Parathyroid adenoma (tissue), 2 donors: ENCODE results near the gene BASP1.
A peak's percentile ranks its signal among the peaks of the same experiment; 100 is the strongest.

Experiments
- H2AFZ ChIP-seq: fragments of 300-600 bp; sonication (generic); one replicate; pipeline ENCODE4 v1.7.0; 2017; ENCODE audit warnings: antibody characterized with exemption, mild to moderate bottlenecking
- H3K27ac ChIP-seq: fragments of 300-600 bp; sonication (generic); one replicate; pipeline ENCODE4 v1.7.0; 2017
- H3K27me3 ChIP-seq: fragments of 300-600 bp; sonication (generic); one replicate; pipeline ENCODE4 v1.7.0; 2017; ENCODE audit warnings: low read length; ENCODE audit not compliant: control insufficient read depth, insufficient read depth
- H3K36me3 ChIP-seq: fragments of 300-600 bp; sonication (generic); one replicate; pipeline ENCODE4 v1.7.0; 2017; ENCODE audit warnings: low read length; ENCODE audit not compliant: control insufficient read depth, insufficient read depth
- H3K4me1 ChIP-seq: fragments of 300-600 bp; sonication (generic); one replicate; pipeline ENCODE4 v1.7.0; 2017; ENCODE audit warnings: control low read depth
- H3K4me2 ChIP-seq: fragments of 300-600 bp; sonication (generic); one replicate; pipeline ENCODE4 v1.7.0; 2017; ENCODE audit warnings: low read length
- H3K4me3 ChIP-seq: fragments of 300-600 bp; sonication (generic); one replicate; pipeline ENCODE4 v1.7.0; 2017; ENCODE audit warnings: low read depth, low read length
- H3K79me2 ChIP-seq: fragments of 300-600 bp; sonication (generic); one replicate; pipeline ENCODE4 v1.7.0; 2017; ENCODE audit warnings: control low read depth
- H3K9ac ChIP-seq: fragments of 300-600 bp; sonication (generic); one replicate; pipeline ENCODE4 v1.7.0; 2017; ENCODE audit warnings: mild to moderate bottlenecking
- H3K9me3 ChIP-seq: fragments of 300-600 bp; sonication (generic); one replicate; pipeline ENCODE4 v1.7.0; 2017; ENCODE audit warnings: low read length; ENCODE audit not compliant: control insufficient read depth
- TF ChIP-seq, protein P1 (sequence below): fragments of 300-600 bp; sonication (generic); IDR thresholded peaks from one replicate; pipeline ENCODE4 v1.7.0; 2017; ENCODE audit warnings: antibody characterized with exemption, mild to moderate bottlenecking
- donor health status: primary hyperparathyroidism.

Gene BASP1

DNA sequence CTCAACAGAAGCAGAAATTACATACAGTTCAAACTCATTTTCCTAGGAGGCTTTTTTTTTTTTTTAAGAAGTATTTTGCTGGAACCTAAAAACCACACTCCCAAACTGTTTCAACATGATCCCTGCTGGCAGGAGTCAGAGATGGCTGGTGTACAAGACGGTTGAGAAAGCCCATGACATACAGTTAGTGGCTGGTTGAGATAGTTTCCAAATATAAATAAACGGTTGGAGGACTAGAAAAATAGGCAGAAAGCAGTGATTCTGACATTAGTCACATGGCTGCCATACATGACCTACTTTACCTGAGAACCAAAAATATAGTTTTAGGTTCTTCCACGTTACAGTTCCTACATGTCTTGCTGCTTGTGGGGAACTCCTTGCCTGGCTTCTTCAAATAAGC, 31.7 kb upstream of the BASP1 start:
- H3K79me2 ChIP-seq = no peaks in the 10 kb centered on the region
- no peak overlapping the region for H3K9ac ChIP-seq
- TF ChIP-seq, protein P1, sequence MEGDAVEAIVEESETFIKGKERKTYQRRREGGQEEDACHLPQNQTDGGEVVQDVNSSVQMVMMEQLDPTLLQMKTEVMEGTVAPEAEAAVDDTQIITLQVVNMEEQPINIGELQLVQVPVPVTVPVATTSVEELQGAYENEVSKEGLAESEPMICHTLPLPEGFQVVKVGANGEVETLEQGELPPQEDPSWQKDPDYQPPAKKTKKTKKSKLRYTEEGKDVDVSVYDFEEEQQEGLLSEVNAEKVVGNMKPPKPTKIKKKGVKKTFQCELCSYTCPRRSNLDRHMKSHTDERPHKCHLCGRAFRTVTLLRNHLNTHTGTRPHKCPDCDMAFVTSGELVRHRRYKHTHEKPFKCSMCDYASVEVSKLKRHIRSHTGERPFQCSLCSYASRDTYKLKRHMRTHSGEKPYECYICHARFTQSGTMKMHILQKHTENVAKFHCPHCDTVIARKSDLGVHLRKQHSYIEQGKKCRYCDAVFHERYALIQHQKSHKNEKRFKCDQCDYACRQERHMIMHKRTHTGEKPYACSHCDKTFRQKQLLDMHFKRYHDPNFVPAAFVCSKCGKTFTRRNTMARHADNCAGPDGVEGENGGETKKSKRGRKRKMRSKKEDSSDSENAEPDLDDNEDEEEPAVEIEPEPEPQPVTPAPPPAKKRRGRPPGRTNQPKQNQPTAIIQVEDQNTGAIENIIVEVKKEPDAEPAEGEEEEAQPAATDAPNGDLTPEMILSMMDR = no peak
- peaks cover 26% of the 10 kb centered on the region for H3K4me1 ChIP-seq
- no peaks in the 10 kb centered on the region for H3K27me3 ChIP-seq
- no peak overlapping the region for H3K4me3 ChIP-seq
- H3K9me3 ChIP-seq = no peaks in the 10 kb centered on the region
- H2AFZ ChIP-seq = no peak overlapping the region
- H3K36me3 ChIP-seq = no peaks in the 10 kb centered on the region
- no peak overlapping the region for H3K27ac ChIP-seq
- no peak overlapping the region for H3K4me2 ChIP-seq

DNA sequence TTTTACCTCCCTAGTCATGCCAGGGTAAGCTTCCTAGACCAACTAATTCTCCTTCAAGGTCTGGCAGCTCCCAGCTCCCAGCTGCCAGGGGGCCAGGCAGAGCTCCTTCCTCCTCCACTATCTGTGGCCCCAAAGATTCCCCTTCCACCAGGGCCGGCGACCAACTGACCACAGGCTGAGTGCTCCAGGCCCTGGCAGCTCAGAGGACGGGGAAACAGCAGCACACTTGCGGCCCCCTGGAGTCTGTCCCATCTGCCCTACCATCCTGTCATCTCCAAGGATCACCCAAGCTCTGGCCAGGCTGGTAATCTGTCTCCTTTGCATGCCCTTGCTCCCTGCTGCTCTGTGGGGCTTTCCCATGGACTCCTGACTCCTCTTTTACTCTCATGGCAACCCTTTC, 31.2 kb upstream of the BASP1 start:
- TF ChIP-seq, protein P1 = no peak
- Histone ChIP-seq H3K4me3 (no peak overlapping the region), H3K9me3 (no peaks in the 10 kb centered on the region), H3K9ac (no peak overlapping the region), H2AFZ (no peak overlapping the region), H3K36me3 (no peaks in the 10 kb centered on the region), H3K79me2 (no peaks in the 10 kb centered on the region), H3K4me1 (peaks cover 30% of the 10 kb centered on the region), H3K4me2 (no peak overlapping the region), H3K27me3 (no peaks in the 10 kb centered on the region), H3K27ac (no peak overlapping the region)

DNA sequence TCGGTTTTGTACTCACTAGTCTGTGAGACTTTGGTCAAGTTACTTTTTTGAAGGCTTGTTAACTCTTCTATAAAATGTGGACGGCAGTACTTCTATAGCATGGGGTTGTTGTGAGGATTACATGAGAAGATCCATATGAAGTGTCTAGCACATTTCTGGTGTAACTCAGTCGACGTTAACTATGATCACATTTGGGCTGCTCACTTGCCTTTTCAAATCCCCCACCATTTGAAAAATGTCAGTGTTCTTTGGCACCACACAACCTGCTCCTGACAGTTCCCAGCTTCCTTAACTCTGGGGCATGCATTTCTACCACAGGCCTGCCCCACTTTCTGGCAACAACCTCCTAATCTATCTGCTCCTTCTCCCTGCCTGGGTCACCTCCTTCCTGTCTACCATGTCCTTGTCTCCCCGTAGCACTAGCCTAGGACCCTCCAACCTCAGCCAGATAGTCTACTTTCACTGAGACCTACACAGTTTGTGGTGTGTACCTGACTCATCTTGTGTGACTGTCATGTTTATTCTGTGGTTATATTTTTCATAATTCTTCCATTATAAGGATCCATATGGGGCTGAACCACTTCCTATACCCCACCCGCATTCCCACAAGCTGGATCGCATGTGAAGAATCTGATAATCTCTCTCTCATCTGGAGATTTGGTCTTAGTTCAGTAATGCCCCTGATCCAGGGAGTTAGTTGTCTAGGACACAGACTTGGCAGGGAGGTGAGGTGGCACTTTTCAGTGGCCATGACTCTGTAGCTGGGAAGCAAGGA, 30.2 kb upstream of the BASP1 start:
- Histone ChIP-seq H3K27me3 (no peaks in the 10 kb centered on the region), H3K9me3 (no peaks in the 10 kb centered on the region), H3K27ac (no peak overlapping the region), H3K9ac (no peak overlapping the region), H3K4me2 (no peak overlapping the region), H2AFZ (peak overlapping the region; percentile 59), H3K79me2 (no peaks in the 10 kb centered on the region), H3K4me3 (no peak overlapping the region), H3K4me1 (peaks cover 34% of the 10 kb centered on the region), H3K36me3 (no peaks in the 10 kb centered on the region)
- TF ChIP-seq, protein P1 = no peak

DNA sequence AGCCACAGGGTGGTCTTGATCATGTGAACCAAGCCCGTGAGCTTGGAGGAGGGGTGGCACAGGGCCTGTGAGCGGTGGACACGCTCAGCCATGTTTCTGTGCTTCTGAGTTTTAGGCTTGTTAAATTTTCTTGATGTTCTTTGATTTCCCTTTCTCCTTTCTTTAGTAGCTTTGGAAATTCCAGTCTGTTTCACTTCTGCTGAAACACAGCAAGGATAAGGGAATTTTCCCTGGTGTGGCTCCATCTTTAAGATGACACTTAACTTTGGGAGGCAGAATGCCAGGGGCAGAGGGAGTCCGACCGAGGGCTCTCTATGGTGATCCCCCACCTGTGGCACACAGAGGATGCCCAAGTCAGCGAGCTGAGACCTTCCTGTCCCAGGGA, 29.7 kb upstream of the BASP1 start:
- no peaks in the 10 kb centered on the region for H3K79me2 ChIP-seq
- TF ChIP-seq, protein P1 = no peak
- peaks cover 34% of the 10 kb centered on the region for H3K4me1 ChIP-seq
- H3K9me3 ChIP-seq = no peaks in the 10 kb centered on the region
- H3K9ac ChIP-seq = no peak overlapping the region
- H2AFZ ChIP-seq = peak overlapping the region; percentile 59
- no peaks in the 10 kb centered on the region for H3K36me3 ChIP-seq
- H3K27me3 ChIP-seq = no peaks in the 10 kb centered on the region
- H3K4me2 ChIP-seq = no peak overlapping the region
- no peak overlapping the region for H3K27ac ChIP-seq
- no peak overlapping the region for H3K4me3 ChIP-seq
